CD4-positive, alpha-beta T cell treated with Interleukin-15 for 4 hours (primary cell): ENCODE results near the gene HSPA1L.
"Not testable (repeated sequence)": the region's sequence is repeated elsewhere in the genome, so short reads cannot be mapped to it uniquely, and the experiment has no call there.

Experiments used
- DNase-seq: peaks from one replicate; pipeline ENCODE4 v3.0.0-alpha.2; 2020; ENCODE audit warnings: low spot score

HSPA1L gene

DNA sequence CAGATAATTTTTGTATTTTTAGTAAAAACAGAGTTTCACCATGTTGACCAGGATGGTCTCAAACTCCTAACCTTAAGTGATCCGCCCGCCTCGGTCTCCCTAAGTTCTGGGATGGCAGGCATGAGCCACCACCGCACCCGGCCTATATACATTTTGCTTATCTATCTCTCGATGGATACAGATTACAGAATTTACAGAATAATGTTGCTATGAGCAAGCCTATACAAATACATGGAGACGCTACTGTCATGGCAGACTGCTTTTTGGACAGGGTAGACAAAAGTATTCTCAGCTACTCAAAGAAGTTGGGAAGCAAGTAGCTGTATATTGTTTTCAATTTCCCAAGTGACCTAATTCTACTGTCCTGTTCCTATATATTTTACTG lies 1.6 kb downstream of the HSPA1L start:
- no peak for DNase-seq

DNA sequence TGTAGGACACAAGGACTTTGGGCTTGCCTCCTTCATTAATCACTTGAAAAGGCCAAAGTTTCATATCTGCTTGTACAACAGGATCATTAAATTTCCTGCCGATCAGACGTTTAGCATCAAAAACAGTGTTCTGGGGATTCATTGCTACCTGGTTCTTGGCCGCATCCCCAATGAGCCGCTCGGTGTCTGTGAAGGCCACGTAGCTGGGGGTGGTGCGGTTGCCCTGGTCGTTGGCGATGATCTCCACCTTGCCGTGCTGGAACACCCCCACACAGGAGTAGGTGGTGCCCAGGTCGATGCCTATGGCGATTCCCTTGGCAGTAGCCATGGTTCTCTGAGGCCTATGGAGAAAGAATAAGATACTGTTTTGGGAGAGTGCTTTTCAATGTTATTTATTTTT lies 3.4 kb downstream of the HSPA1L start:
- DNase-seq, result no peak

GRCh38 chr6:31808599-31808998 lies 6.5 kb downstream of the HSPA1L start:
- not testable (repeated sequence) for DNase-seq

GRCh38 chr6:31806470-31807272 lies 8.4 kb downstream of the HSPA1L start, which contains the start of gene LSM2:
Gene LSM2 (minus strand): TSS chr6:31806966. CDS start chr6:31806757, 209 bp downstream.
- peak; percentile 96 for DNase-seq

GRCh38 chr6:31805939-31806469 lies 9.1 kb downstream of the HSPA1L start:
- DNase-seq, result no peak

- DNase-seq, result not testable (repeated sequence)
Observed at GRCh38 chr6:31801031-31801927, 13.8 kb downstream of the HSPA1L start.

DNA sequence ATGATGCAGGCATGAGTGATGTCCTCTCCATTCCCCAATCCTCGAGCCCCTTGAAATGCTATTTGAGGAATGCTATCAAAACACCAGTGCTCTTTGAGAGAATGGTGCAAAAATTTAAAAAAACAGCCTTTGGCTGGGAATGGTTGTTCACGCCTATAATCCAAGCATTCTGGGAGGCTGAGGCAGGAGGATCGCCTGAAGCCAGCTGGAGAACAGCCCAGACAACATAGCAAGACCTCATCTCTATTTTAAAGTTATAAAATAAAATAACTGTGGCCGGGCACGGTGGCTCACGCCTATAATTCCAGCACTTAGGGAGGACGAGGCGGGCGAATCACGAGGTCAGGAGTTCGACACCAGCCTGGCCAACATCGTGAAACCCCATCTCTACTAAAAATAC lies 15.3 kb downstream of the HSPA1L start:
- DNase-seq, result no peak

DNA sequence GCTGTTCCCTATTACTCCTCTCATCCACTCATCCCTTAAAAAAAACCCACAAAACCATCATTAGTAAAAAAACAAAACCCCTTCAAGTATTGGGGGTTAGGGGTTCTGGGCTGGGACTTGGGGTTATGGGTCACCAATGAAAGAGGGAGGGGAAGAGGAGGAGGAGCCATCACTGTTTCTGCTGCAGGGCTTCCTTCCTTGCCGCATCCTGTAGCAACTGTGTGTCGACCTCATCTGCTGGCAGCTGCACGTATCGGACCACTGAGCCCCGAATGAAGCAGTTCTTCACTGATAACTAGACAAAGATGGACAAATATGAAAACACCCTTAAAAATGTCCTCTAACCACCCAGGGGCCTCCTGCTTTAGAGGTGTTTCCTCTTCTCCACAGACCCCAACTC lies 17.5 kb downstream of the HSPA1L start:
- peak; percentile 49 for DNase-seq

DNA sequence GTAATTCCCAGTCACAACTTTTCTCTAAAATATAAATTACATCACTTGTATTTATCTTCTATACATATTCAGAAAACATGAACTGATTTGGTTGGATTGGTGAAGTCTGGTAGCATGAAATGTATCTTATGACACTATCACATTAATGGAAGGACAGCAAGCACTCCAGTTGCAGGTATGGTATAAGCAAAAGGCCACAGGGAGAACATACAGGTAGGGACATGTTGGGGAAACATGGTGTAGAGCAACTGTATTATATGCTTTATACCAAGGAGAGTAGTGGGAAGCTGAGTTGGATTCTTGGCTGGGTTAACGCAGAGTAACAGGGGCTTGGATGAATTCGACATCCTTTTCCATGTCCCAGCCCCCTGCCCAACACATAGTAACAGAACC lies 18.1 kb downstream of the HSPA1L start:
- DNase-seq, result no peak

DNA sequence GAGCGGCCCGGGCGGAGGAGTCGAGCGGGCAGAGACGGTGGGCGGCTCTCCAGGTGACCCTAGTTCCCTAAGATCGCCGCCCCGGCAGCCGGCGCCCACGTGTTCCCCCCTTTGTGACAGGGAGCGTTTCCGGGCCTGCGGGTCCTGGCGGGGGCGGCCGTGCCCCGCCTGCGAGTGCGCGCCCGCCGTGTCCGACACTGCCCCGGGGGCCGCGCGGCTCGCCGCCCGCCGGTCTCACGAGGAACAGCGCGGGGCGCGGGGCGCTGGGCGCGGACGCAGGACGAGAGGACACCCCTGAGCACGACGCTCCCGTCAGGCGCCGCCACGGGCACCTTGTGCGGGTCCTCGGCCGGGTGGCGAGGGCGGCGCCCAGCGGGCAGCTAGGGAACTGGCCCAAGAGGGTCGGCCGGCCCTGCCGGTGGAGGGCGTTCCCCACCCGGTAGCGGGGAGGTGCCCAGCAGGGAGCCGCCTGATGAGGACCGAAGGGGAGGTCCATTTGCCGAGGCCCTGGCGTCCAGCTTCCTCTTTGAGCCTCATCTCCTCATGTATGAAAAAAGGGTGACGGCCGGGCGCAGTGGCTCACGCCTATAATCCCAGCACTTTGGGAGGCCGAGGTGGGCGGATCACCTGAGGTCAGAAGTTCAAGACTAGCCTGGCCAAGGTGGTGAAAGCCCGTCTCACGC lies 19.3 kb downstream of the HSPA1L start, which contains the start of gene VARS1:
VARS1 (minus strand) TSS at position 137 of the 683 bp plus-strand sequence. CDS start 535 bp downstream, outside the sequence.
- peak; percentile 87 for DNase-seq

GRCh38 chr6:31794866-31795615 lies 20.0 kb downstream of the HSPA1L start:
- DNase-seq, result no peak

- no peak for DNase-seq
Observed at GRCh38 chr6:31794294-31794865, 20.7 kb downstream of the HSPA1L start.

DNA sequence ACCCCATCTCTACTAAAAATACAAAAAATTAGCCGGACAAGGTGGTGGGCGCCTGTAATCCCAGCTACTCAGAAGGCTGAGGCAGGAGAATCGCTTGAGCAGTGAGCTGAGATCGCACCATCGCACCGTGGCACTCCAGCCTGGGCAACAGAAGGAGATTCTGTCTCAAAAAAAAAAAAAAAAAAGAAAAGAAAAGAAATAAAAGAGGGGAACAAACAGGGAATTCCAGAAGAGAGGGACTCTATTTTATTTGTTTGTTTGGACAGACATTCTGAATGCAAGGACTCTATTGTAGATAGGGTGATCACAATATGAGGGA lies 21.2 kb downstream of the HSPA1L start:
- DNase-seq, result not testable (repeated sequence)

DNA sequence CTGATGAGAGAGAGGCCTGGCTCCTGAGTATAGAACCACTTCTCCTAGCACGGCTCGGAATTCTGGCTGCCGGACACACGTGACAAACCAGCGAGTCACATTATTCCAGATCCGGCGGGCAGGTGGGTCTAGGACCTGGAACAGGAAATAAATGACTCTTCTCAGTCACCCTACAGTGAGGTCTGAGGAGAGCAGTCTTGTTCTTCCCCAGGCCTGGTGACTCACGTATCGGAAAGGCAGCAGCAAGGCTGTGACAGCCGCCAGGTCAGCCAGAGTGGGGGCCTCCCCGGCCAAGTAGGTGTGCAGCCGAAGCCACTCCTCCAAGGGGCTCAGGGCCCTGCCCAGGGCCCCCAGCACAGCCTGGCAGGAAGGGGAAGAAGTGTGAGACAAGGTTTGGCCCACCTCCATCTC lies 22.3 kb downstream of the HSPA1L start:
- no peak for DNase-seq

GRCh38 chr6:31792090-31792374 lies 23.1 kb downstream of the HSPA1L start:
- DNase-seq, result no peak

- DNase-seq, result no peak
Observed at GRCh38 chr6:31791324-31792089, 23.6 kb downstream of the HSPA1L start.

- DNase-seq, result no peak
Observed at GRCh38 chr6:31785475-31785874, 29.6 kb downstream of the HSPA1L start.

DNA sequence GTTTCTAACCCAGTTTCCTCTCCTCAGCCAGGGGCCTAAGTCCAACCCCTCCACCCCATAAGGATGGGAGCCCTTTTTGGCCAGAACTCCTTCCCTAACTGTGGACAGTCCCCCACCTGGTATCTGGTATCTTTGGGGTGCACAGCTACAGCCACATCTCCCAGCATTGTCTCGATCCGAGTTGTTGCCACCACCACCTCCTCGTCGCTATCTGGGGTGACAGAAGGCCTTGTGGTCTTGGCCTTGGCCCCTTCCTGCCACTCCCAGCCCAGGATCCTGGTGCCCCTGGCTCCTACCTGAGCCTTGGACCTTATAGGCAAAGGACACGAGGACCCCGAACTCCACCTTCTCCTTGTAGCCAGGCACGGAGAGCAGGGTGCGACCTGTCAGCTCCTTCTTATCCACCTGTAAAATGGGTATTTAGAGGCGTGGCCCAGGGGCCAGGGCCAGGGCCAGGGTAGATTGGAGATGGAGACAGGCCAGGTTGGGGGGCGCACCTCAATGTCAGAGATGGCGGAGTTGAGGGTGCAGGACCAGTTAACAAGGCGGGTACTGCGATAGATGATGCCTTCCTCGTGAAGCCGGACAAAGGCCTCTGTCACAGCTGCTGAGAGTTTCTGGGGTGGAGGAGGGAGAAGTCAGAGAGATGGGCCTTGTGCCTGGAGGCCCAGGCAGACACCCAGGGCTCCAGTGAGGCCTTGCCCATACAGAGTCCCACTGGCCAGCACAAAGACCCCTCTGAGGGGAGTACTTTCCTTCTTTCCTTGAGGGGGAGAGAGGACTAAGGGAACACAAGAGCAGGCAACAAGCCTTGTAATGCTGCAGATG lies 30.8 kb downstream of the HSPA1L start:
- no peak for DNase-seq

DNA sequence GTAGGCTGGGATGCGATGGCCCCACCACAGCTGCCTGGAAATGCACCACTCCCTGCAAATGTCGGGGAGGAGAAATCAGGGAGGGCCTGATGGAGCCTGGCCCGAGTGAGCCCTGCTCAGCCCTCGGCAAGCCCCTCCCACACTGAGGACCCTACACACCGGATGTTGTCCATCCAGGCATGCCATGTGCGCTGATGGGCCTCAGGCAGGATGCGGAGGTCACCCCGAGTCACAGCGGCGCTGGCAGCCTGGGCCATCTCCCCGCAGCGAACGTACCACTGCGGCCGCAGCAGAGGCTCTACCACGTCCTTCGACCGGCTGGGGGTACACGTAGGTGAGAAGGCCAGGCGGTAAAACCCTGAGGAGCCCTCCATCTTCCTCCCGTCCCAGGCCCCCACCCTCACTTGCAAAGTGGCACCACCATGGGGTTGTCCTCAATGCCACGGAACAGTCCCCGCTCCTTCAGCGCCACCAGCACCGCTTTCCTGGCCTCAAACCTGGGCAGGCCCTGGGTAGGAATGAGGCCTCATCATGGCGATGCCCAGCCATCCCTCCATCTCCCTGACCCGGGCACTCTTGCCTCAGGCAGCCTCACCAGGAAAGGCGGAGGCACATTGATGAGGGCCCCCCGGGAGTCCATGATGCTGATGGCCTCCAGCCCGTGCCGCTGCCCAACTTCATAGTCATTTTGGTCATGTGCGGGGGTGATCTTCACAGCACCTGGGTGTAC lies 32.8 kb downstream of the HSPA1L start:
- no peak for DNase-seq
